Activated B cell treated with CpG ODN at 0.5 μM for 24 hours (primary cell): ENCODE results near the gene SUPT4H1. TPM values are rescaled to one million over a fixed set of nuclear protein-coding genes. Genes with fewer than 3 reads are reported as not detected.

Experiments used
- ATAC-seq: fragments of 200-7000 bp; cut with Tn5 transposase; one replicate; pipeline ENCODE4 v1.10.0; 2021; ENCODE audit warnings: low read depth, mild to moderate bottlenecking, moderate library complexity
- CTCF ChIA-PET: fragments of 350-600 bp; sonication (Branson Sonifier 250); formaldehyde crosslinking; loops from one replicate; lab custom pipeline; 2021; ENCODE audit warnings: antibody characterized with exemption; lab: Charles Lee
- POLR2A ChIA-PET: fragments of 350-600 bp; sonication (Branson Sonifier 250); formaldehyde crosslinking; loops from one replicate; lab custom pipeline; 2021; ENCODE audit warnings: antibody characterized with exemption; lab: Charles Lee
- DNase-seq: peaks from one replicate; pipeline ENCODE4 v3.0.0; 2022
- H3K27ac Mint-ChIP-seq: one replicate; pipeline ENCODE4 v1.8.0; 2020; ENCODE audit warnings: mixed read lengths
- H3K27me3 Mint-ChIP-seq: one replicate; pipeline ENCODE4 v1.8.0; 2021; ENCODE audit warnings: mixed read lengths
- H3K36me3 Mint-ChIP-seq: one replicate; pipeline ENCODE4 v1.8.0; 2021; ENCODE audit warnings: low read depth, mixed read lengths
- H3K4me1 Mint-ChIP-seq: one replicate; pipeline ENCODE4 v1.8.0; 2021; ENCODE audit warnings: mixed read lengths
- H3K4me3 Mint-ChIP-seq: one replicate; pipeline ENCODE4 v1.8.0; 2020; ENCODE audit warnings: mild to moderate bottlenecking, mixed read lengths
- H3K9me3 Mint-ChIP-seq: one replicate; pipeline ENCODE4 v1.8.0; 2020; ENCODE audit warnings: mixed read lengths
- intact Hi-C: fragments of 100-400 bp; cut with micrococcal nuclease; formaldehyde crosslinking; loops from one replicate; pipeline ENCODE4 v1.15.1; 2024
- total RNA-seq: library from RNA; stranded (reverse); gene quantifications from 2 replicates; pipeline ENCODE4 v1.2.3, GENCODE V29; 2022
- TF ChIP-seq, protein P1 (sequence below): fragments of 200-600 bp; IDR thresholded peaks from one replicate; pipeline ENCODE4 v1.8.0; 2022; ENCODE audit warnings: antibody characterized with exemption, mild to moderate bottlenecking

Gene SUPT4H1
- total RNA-seq, 1 donor from 2014 or later: 90.2 TPM

GRCh38 chr17:58390884-58391283 is 38.9 kb upstream of the SUPT4H1 start:
- ChIA-PET CTCF (no interaction called here), POLR2A (no interaction called here)
- H3K36me3 Mint-ChIP-seq: no peaks in the 10 kb centered on the region
- no peaks in the 10 kb centered on the region for H3K27me3 Mint-ChIP-seq
- intact Hi-C loops: no loop called here
- TF ChIP-seq, protein P1, sequence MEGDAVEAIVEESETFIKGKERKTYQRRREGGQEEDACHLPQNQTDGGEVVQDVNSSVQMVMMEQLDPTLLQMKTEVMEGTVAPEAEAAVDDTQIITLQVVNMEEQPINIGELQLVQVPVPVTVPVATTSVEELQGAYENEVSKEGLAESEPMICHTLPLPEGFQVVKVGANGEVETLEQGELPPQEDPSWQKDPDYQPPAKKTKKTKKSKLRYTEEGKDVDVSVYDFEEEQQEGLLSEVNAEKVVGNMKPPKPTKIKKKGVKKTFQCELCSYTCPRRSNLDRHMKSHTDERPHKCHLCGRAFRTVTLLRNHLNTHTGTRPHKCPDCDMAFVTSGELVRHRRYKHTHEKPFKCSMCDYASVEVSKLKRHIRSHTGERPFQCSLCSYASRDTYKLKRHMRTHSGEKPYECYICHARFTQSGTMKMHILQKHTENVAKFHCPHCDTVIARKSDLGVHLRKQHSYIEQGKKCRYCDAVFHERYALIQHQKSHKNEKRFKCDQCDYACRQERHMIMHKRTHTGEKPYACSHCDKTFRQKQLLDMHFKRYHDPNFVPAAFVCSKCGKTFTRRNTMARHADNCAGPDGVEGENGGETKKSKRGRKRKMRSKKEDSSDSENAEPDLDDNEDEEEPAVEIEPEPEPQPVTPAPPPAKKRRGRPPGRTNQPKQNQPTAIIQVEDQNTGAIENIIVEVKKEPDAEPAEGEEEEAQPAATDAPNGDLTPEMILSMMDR: no peak
- no peaks in the 10 kb centered on the region for H3K4me1 Mint-ChIP-seq
- no peak overlapping the region for H3K4me3 Mint-ChIP-seq
- H3K9me3 Mint-ChIP-seq: no peaks in the 10 kb centered on the region
- no peak for ATAC-seq
- no peak for DNase-seq
- no peak overlapping the region for H3K27ac Mint-ChIP-seq

DNA sequence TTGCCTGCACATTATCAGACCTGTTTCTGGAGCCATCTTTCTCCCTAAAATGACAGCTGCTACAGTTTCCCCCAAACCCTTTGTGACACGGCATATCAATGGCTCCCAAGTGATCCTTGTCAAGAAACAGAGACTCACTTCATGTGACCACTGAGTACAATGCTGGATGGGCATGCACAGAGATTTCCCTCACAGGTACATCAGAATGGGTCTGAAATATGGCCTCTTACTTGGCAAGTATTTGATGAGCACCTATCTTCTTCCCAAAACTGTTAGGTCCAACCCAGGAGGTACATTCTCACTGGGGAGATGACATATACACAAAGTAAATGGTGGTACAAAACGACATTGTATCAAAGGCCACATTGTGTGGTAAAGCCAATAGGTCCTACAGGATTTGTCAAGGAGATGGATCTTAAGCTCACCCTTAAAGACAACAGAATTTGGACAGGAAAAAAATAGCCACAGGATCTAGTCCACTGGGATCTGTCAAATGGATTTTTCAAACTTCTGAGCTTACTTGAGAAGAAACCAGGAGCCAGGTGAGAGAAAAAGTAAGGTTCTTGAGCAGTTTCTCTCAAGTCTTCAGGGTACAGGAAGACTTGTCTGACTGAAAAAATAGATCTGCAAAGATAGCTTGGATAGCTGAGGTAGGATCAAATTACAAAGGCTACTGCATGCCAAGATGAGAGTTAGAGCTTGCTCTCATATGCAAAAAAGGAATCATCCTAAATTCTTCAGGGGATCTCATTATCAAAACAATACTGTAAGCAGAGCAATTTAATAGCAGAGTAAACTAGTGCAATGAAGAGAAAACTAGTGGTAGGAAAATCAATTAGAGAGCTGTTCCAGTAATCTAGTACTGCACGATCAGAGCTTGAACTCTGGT is 36.5 kb upstream of the SUPT4H1 start:
- no peak overlapping the region for H3K4me3 Mint-ChIP-seq

GRCh38 chr17:58387834-58388233 is 35.8 kb upstream of the SUPT4H1 start:
- no peaks in the 10 kb centered on the region for H3K36me3 Mint-ChIP-seq
- H3K9me3 Mint-ChIP-seq: no peaks in the 10 kb centered on the region
- DNase-seq: no peak
- CTCF ChIA-PET: no interaction called here
- ATAC-seq: no peak
- H3K27ac Mint-ChIP-seq: no peak overlapping the region
- intact Hi-C loops: no loop called here
- H3K4me1 Mint-ChIP-seq: peaks cover 12% of the 10 kb centered on the region
- H3K4me3 Mint-ChIP-seq: no peak overlapping the region
- TF ChIP-seq, protein P1: no peak
- POLR2A ChIA-PET: no interaction called here
- no peaks in the 10 kb centered on the region for H3K27me3 Mint-ChIP-seq

More for the DNA sequence above, 36.5 kb upstream of the SUPT4H1 start:
- intact Hi-C loops: no loop called here
- ATAC-seq (no peak), DNase-seq (no peak)
- TF ChIP-seq, protein P1: no peak
- H3K27me3 Mint-ChIP-seq: no peaks in the 10 kb centered on the region
- H3K9me3 Mint-ChIP-seq: no peaks in the 10 kb centered on the region
- H3K4me1 Mint-ChIP-seq: peaks cover 9% of the 10 kb centered on the region
- POLR2A ChIA-PET: interaction anchor here (0.6 to 1.6 kb wide), 3 partner anchors 58 to 660 kb away, joined by 3 to 4 read pairs (median 3); no protein-coding TSS in a partner anchor
- no peak overlapping the region for H3K27ac Mint-ChIP-seq
- CTCF ChIA-PET: no interaction called here
- H3K36me3 Mint-ChIP-seq: no peaks in the 10 kb centered on the region

- intact Hi-C loops: no loop called here
- Mint-ChIP-seq H3K27me3 (no peaks in the 10 kb centered on the region), H3K9me3 (no peaks in the 10 kb centered on the region), H3K4me3 (no peak overlapping the region), H3K4me1 (peaks cover 23% of the 10 kb centered on the region), H3K36me3 (no peaks in the 10 kb centered on the region), H3K27ac (no peak overlapping the region)
- ChIA-PET CTCF (no interaction called here), POLR2A (no interaction called here)
- ATAC-seq (no peak), DNase-seq (no peak)
- TF ChIP-seq, protein P1: no peak
Measured at GRCh38 chr17:58386708-58387107, 34.7 kb upstream of the SUPT4H1 start.

DNA sequence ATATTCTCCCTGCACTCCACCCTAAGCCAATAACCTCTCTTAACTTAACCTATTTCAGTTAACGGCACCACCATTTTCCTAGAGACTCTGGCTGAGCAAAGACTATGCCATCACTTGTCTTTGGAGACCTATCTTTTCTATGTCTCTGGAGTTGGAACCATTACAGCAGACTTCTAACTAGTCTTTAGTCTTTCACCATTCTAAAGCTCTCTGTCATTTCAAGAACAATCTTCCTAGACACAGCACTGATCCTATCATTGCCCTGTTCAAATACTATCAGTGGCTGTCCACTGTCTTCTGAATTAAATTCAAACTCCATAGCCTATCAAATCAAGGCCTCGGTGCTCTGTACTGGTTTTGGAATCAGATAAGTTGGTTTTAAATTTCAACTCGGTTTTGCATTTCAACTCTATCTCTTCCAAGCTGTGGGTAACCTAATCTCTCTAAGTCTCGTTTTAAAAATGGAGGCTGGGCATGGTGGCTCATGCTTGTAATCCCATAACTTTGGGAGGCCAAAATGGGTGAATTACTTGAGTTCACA is 33.4 kb upstream of the SUPT4H1 start:
- DNase-seq (no peak), ATAC-seq (no peak)
- intact Hi-C loops: no loop called here
- no peak overlapping the region for H3K4me3 Mint-ChIP-seq
- no peaks in the 10 kb centered on the region for H3K9me3 Mint-ChIP-seq
- POLR2A ChIA-PET: no interaction called here
- TF ChIP-seq, protein P1: no peak
- H3K36me3 Mint-ChIP-seq: no peaks in the 10 kb centered on the region
- CTCF ChIA-PET: no interaction called here
- peaks cover 24% of the 10 kb centered on the region for H3K4me1 Mint-ChIP-seq
- H3K27me3 Mint-ChIP-seq: no peaks in the 10 kb centered on the region
- H3K27ac Mint-ChIP-seq: no peak overlapping the region
